NCI-H2081 (cell line): ENCODE measurements around the gene RELB.
"Not testable (repeated sequence)": the region's sequence is repeated elsewhere in the genome, so short reads cannot be mapped to it uniquely, and the experiment has no call there.

Experiments used
- DNase-seq, 2 experiments: peaks; one replicate each; lab custom pipeline; 2025; lab: John Stamatoyannopoulos, UW

Gene RELB

GRCh38 chr19:45001087-45001739 lies at the start of gene RELB:
Gene RELB (plus strand): TSS chr19:45001464. CDS start chr19:45001580, 116 bp downstream.
- DNase-seq: peak; percentile 78 to 83

GRCh38 chr19:44954278-44954648 lies 47.0 kb upstream of the RELB start:
- DNase-seq: no peak

- peak; percentile 95 for DNase-seq
These were observed 46.4 kb upstream of the RELB start, which contains the start of gene CLPTM1 for GRCh38 chr19:44954649-44955504. Gene CLPTM1 (plus strand): TSS chr19:44955380. CDS start chr19:44955396, 16 bp downstream.

- DNase-seq: no peak
These were observed 45.5 kb upstream of the RELB start for GRCh38 chr19:44955505-44956439.

- DNase-seq: no peak
These were observed 43.7 kb upstream of the RELB start for GRCh38 chr19:44957526-44957925.

GRCh38 chr19:44958090-44958489 lies 43.2 kb upstream of the RELB start:
- DNase-seq: no peak

- no peak for DNase-seq
These were observed 41.6 kb upstream of the RELB start for GRCh38 chr19:44959691-44960090.

- no peak for DNase-seq
These were observed 40.1 kb upstream of the RELB start for GRCh38 chr19:44960906-44961728.

- no peak for DNase-seq
These were observed 39.4 kb upstream of the RELB start for GRCh38 chr19:44961821-44962220.

- no peak for DNase-seq
These were observed 33.1 kb upstream of the RELB start for GRCh38 chr19:44968118-44968517.

GRCh38 chr19:44968670-44969069 lies 32.6 kb upstream of the RELB start:
- DNase-seq: no peak

GRCh38 chr19:44969437-44969836 lies 31.8 kb upstream of the RELB start:
- DNase-seq: no peak

GRCh38 chr19:44971451-44971850 lies 29.8 kb upstream of the RELB start:
- DNase-seq: not testable (repeated sequence)

- DNase-seq: no peak
These were observed 28.5 kb upstream of the RELB start for GRCh38 chr19:44972802-44973201.

- DNase-seq: no peak
These were observed 27.1 kb upstream of the RELB start for GRCh38 chr19:44973982-44974735.

- no peak for DNase-seq
These were observed 26.4 kb upstream of the RELB start for GRCh38 chr19:44974857-44975256.

- DNase-seq: no peak
These were observed 25.8 kb upstream of the RELB start for GRCh38 chr19:44975444-44975843.

- no peak for DNase-seq
These were observed 17.3 kb upstream of the RELB start for GRCh38 chr19:44984005-44984404.

- DNase-seq: no peak
These were observed 15.8 kb upstream of the RELB start for GRCh38 chr19:44985445-44985844.

GRCh38 chr19:44986389-44986788 lies 14.9 kb upstream of the RELB start:
- DNase-seq: no peak
